ENCODE data around the gene TLN1.

GRCh38 chr9:35738924-35739323 is 6.9 kb upstream of the TLN1 start:
- TF ChIP-seq CTCF (conservative IDR thresholded peaks at IDR 0.05; ENCODE audit: low read depth, low read length), result no peak
- no peak for TF ChIP-seq CEBPB (IDR thresholded peaks at IDR 0.05; ENCODE audit: low read depth, low read length)
- TF ChIP-seq MAZ (IDR thresholded peaks at IDR 0.05; ENCODE audit: borderline replicate concordance, low read depth, low read length), result no peak
- TF ChIP-seq POLR2A (IDR thresholded peaks at IDR 0.05; ENCODE audit: low read depth, low read length), result no peak
- TF ChIP-seq RFX5 (IDR thresholded peaks at IDR 0.05; ENCODE audit: low read depth, low read length), result no peak
- TF ChIP-seq, protein P1, sequence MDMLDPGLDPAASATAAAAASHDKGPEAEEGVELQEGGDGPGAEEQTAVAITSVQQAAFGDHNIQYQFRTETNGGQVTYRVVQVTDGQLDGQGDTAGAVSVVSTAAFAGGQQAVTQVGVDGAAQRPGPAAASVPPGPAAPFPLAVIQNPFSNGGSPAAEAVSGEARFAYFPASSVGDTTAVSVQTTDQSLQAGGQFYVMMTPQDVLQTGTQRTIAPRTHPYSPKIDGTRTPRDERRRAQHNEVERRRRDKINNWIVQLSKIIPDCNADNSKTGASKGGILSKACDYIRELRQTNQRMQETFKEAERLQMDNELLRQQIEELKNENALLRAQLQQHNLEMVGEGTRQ (IDR thresholded peaks at IDR 0.05; ENCODE audit: low read depth, low read length), result no peak
- no peak for TF ChIP-seq RAD21 (IDR thresholded peaks at IDR 0.05; ENCODE audit: low read length)
- no peak for TF ChIP-seq BHLHE40 (IDR thresholded peaks at IDR 0.05; ENCODE audit: low read depth, low read length)
- TF ChIP-seq NFE2L2 (IDR thresholded peaks at IDR 0.05; ENCODE audit: low read depth, low read length), result no peak
- TF ChIP-seq SMC3 (IDR thresholded peaks at IDR 0.05; ENCODE audit: low read depth, low read length), result no peak
- no peak for TF ChIP-seq CHD1 (IDR thresholded peaks at IDR 0.05; ENCODE audit: low read depth, low read length)
- TF ChIP-seq MXI1 (IDR thresholded peaks at IDR 0.05; ENCODE audit: borderline replicate concordance, low read depth, low read length), result no peak
- no peak for TF ChIP-seq MAFK (IDR thresholded peaks at IDR 0.05; ENCODE audit: low read depth, low read length)
